ENCODE results near the gene CRACR2B. TPM values are rescaled to one million over a fixed set of nuclear protein-coding genes. Genes with fewer than 3 reads are reported as not detected.

The CRACR2B gene
- total and polyA plus RNA-seq, 2 donors (not counting 1 experiment from before 2014, with no cell fraction given), result 9.7 to 67.7 TPM

GRCh38 chr11:813072-813455, 14.7 kb upstream of the CRACR2B start:
- Histone ChIP-seq H3K36me3 (replicated peaks in 1 of 2; ENCODE audit: control extremely low read depth in 1 of 2, control insufficient read depth in 1 of 2, extremely low read depth in 1 of 2, insufficient read depth in 2 of 2, low read length in 1 of 2) (peaks cover 2 to 24% of the 10 kb centered on the region in 2 experiments), H3K27me3 (replicated peaks in 1 of 4; ENCODE audit: control extremely low read depth in 1 of 4, control insufficient read depth in 3 of 4, insufficient read depth in 4 of 4, low read length in 3 of 4) (no peaks in the 10 kb centered on the region), H3K27ac (ENCODE audit: low read length in 2 of 2) (no peak overlapping the region), H3K4me3 (ENCODE audit: control extremely low read depth in 1 of 5, extremely low read depth in 1 of 5, insufficient read depth in 1 of 5, low read depth in 2 of 5, low read length in 4 of 5) (no peak overlapping the region), H4K20me1 (ENCODE audit: control insufficient read depth, insufficient read depth, low read length, poor library complexity, severe bottlenecking) (peaks cover 36% of the 10 kb centered on the region), H2AFZ (ENCODE audit: insufficient read depth, low read depth, low read length, poor library complexity, severe bottlenecking) (no peak overlapping the region), H3K4me2 (replicated peaks; ENCODE audit: low read depth, low read length, poor library complexity, severe bottlenecking) (no peak overlapping the region), H3K9me3 (ENCODE audit: control extremely low read depth in 1 of 3, control insufficient read depth in 2 of 3, insufficient read depth in 1 of 3, low read length in 2 of 3) (no peaks in the 10 kb centered on the region), H3K79me2 (ENCODE audit: control insufficient read depth, insufficient read depth, low read length) (peaks cover 24% of the 10 kb centered on the region), H3K9ac (ENCODE audit: low read length) (no peak overlapping the region), H3K4me1 (ENCODE audit: control insufficient read depth in 2 of 2, insufficient read depth in 2 of 2, low read length in 2 of 2) (peaks cover 21 to 26% of the 10 kb centered on the region in 2 donors)
- Mint-ChIP-seq H3K27ac (no peak overlapping the region), H3K27me3 (no peaks in the 10 kb centered on the region), H3K4me3 (no peak overlapping the region), H3K9me3 (ENCODE audit: insufficient read depth) (no peaks in the 10 kb centered on the region), H3K4me1 (peaks cover 32% of the 10 kb centered on the region)
- DNase-seq, result no peak
- ChIA-PET POLR2A (no interaction called here), CTCF (no interaction called here)
- intact Hi-C loops (cut with micrococcal nuclease), result no loop called here
- WGBS (ENCODE audit: insufficient coverage), result 95% methylated on average over 5 of the region's 6 CpGs
- ATAC-seq (ENCODE audit: low read depth), result no peak
- TF ChIP-seq CTCF (IDR thresholded peaks at IDR 0.05) (no peak), EZH2 (IDR thresholded peaks at IDR 0.05; ENCODE audit: borderline replicate concordance, insufficient read depth, low read depth, low read length, poor library complexity, severe bottlenecking) (no peak)

GRCh38 chr11:813456-814096, 14.1 kb upstream of the CRACR2B start:
- intact Hi-C loops (cut with micrococcal nuclease), result no loop called here
- DNase-seq (no peak), ATAC-seq (ENCODE audit: low read depth) (no peak)
- H3K27me3 Mint-ChIP-seq, result no peaks in the 10 kb centered on the region
- no peak overlapping the region for H3K4me2 ChIP-seq (replicated peaks; ENCODE audit: low read depth, low read length, poor library complexity, severe bottlenecking)
- WGBS (ENCODE audit: insufficient coverage), result 82% methylated on average over 9 of the region's 9 CpGs
- POLR2A ChIA-PET, result no interaction called here
- no peak for TF ChIP-seq CTCF (IDR thresholded peaks at IDR 0.05)
- TF ChIP-seq EZH2 (IDR thresholded peaks at IDR 0.05; ENCODE audit: borderline replicate concordance, insufficient read depth, low read depth, low read length, poor library complexity, severe bottlenecking), result no peak
- CTCF ChIA-PET, result no interaction called here
- H2AFZ ChIP-seq (ENCODE audit: insufficient read depth, low read depth, low read length, poor library complexity, severe bottlenecking), result no peak overlapping the region
- H3K79me2 ChIP-seq (ENCODE audit: control insufficient read depth, insufficient read depth, low read length), result peaks cover 26% of the 10 kb centered on the region
- peaks cover 36% of the 10 kb centered on the region for H4K20me1 ChIP-seq (ENCODE audit: control insufficient read depth, insufficient read depth, low read length, poor library complexity, severe bottlenecking)
- peaks cover 31% of the 10 kb centered on the region for H3K4me1 Mint-ChIP-seq
- H3K9me3 ChIP-seq (ENCODE audit: control extremely low read depth in 1 of 3, control insufficient read depth in 2 of 3, insufficient read depth in 1 of 3, low read length in 2 of 3), result no peaks in the 10 kb centered on the region
- peaks cover 2 to 24% of the 10 kb centered on the region in 2 experiments for H3K36me3 ChIP-seq (replicated peaks in 1 of 2; ENCODE audit: control extremely low read depth in 1 of 2, control insufficient read depth in 1 of 2, extremely low read depth in 1 of 2, insufficient read depth in 2 of 2, low read length in 1 of 2)
- no peak overlapping the region for H3K4me3 Mint-ChIP-seq
- no peaks in the 10 kb centered on the region for H3K9me3 Mint-ChIP-seq (ENCODE audit: insufficient read depth)
- H3K27ac ChIP-seq (ENCODE audit: low read length in 2 of 2), result no peak overlapping the region
- no peak overlapping the region for H3K9ac ChIP-seq (ENCODE audit: low read length)
- H3K27ac Mint-ChIP-seq, result no peak overlapping the region
- no peak overlapping the region for H3K4me3 ChIP-seq (ENCODE audit: control extremely low read depth in 1 of 5, extremely low read depth in 1 of 5, insufficient read depth in 1 of 5, low read depth in 2 of 5, low read length in 4 of 5)
- H3K4me1 ChIP-seq (ENCODE audit: control insufficient read depth in 2 of 2, insufficient read depth in 2 of 2, low read length in 2 of 2), result peaks cover 19 to 24% of the 10 kb centered on the region in 2 donors
- no peaks in the 10 kb centered on the region for H3K27me3 ChIP-seq (replicated peaks in 1 of 4; ENCODE audit: control extremely low read depth in 1 of 4, control insufficient read depth in 3 of 4, insufficient read depth in 4 of 4, low read length in 3 of 4)
